SH-SY5Y (cell line): ENCODE results near the gene OSBPL10.

Experiments
- GATA2 ChIP-seq: IDR thresholded peaks from 2 replicates; pipeline ENCODE4 v1.6.1; 2011; ENCODE audit warnings: mild to moderate bottlenecking, low read depth, low read length
- GATA3 ChIP-seq: IDR thresholded peaks from 2 replicates; pipeline ENCODE4 v1.6.1; 2011; ENCODE audit warnings: low read depth, mild to moderate bottlenecking, low read length, moderate library complexity

- TF ChIP-seq GATA2 (no peak), GATA3 (no peak)
These were observed 161.6 kb downstream of the OSBPL10 start for GRCh38 chr3:31819441-31819840.
